ENCODE results near the gene SS18.

Gene SS18

GRCh38 chr18:25976554-25976953, 113.9 kb downstream of the SS18 start:
- H3K9me2 ChIP-seq (replicated peaks; ENCODE audit: control insufficient read depth, low read length) = no peaks in the 10 kb centered on the region
- no peaks in the 10 kb centered on the region for H3K36me3 ChIP-seq (ENCODE audit: control insufficient read depth, low read length)
- no peak overlapping the region for H3K4me3 ChIP-seq (ENCODE audit: low read length)
- H3K9me3 ChIP-seq (ENCODE audit: control insufficient read depth, insufficient read depth, low read length) = no peaks in the 10 kb centered on the region
- no peak overlapping the region for H3K4me2 ChIP-seq (ENCODE audit: low read length)
- TF ChIP-seq, protein P1, sequence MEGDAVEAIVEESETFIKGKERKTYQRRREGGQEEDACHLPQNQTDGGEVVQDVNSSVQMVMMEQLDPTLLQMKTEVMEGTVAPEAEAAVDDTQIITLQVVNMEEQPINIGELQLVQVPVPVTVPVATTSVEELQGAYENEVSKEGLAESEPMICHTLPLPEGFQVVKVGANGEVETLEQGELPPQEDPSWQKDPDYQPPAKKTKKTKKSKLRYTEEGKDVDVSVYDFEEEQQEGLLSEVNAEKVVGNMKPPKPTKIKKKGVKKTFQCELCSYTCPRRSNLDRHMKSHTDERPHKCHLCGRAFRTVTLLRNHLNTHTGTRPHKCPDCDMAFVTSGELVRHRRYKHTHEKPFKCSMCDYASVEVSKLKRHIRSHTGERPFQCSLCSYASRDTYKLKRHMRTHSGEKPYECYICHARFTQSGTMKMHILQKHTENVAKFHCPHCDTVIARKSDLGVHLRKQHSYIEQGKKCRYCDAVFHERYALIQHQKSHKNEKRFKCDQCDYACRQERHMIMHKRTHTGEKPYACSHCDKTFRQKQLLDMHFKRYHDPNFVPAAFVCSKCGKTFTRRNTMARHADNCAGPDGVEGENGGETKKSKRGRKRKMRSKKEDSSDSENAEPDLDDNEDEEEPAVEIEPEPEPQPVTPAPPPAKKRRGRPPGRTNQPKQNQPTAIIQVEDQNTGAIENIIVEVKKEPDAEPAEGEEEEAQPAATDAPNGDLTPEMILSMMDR (IDR thresholded peaks at IDR 0.05; ENCODE audit: low read depth, low read length, poor library complexity, severe bottlenecking) = no peak
- TF ChIP-seq EZH2phosphoT487 (IDR thresholded peaks at IDR 0.05; ENCODE audit: borderline replicate concordance, low read length) = no peak
- no peaks in the 10 kb centered on the region for H3K27me3 ChIP-seq (ENCODE audit: control insufficient read depth, low read length)
- H3F3A ChIP-seq (ENCODE audit: control insufficient read depth, insufficient read depth) = no peaks in the 10 kb centered on the region
- H4K20me1 ChIP-seq (ENCODE audit: control insufficient read depth, insufficient read depth, low read depth, low read length) = no peaks in the 10 kb centered on the region
- H3K4me1 ChIP-seq (ENCODE audit: control insufficient read depth, low read length) = no peaks in the 10 kb centered on the region
- no peaks in the 10 kb centered on the region for H3K79me2 ChIP-seq (ENCODE audit: control insufficient read depth, low read length)
- no peak overlapping the region for H3K27ac ChIP-seq (ENCODE audit: low read depth, low read length)

DNA sequence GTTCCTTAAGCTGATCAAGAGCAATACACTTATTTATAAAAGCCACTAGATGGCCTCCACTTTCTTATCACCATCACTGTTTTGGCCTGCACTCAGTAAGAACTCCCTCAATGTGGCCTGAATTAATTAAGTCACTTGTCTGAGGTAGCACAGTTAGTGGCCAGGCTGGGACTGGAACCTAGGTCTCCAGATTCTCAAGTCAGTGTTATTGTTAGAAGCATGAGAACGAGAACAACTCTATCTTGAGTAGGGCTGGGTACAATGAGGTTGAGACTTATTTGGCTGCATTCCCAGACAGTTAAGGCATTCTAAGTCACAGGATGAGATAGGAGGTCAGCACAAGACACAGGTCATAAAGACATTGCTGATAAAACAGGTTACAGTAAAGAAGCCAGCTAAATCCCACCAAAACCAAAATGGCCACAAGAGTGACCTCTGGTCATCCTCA, 115.8 kb downstream of the SS18 start:
- H3K27me3 ChIP-seq (ENCODE audit: control insufficient read depth, low read length) = no peaks in the 10 kb centered on the region
- no peak overlapping the region for H3K4me3 ChIP-seq (ENCODE audit: low read length)
- no peaks in the 10 kb centered on the region for H4K20me1 ChIP-seq (ENCODE audit: control insufficient read depth, insufficient read depth, low read depth, low read length)
- no peak overlapping the region for H3K4me2 ChIP-seq (ENCODE audit: low read length)
- no peaks in the 10 kb centered on the region for H3K9me3 ChIP-seq (ENCODE audit: control insufficient read depth, insufficient read depth, low read length)
- H3K36me3 ChIP-seq (ENCODE audit: control insufficient read depth, low read length) = no peaks in the 10 kb centered on the region
- H3K27ac ChIP-seq (ENCODE audit: low read depth, low read length) = no peak overlapping the region
- no peaks in the 10 kb centered on the region for H3K9me2 ChIP-seq (replicated peaks; ENCODE audit: control insufficient read depth, low read length)
- no peaks in the 10 kb centered on the region for H3K79me2 ChIP-seq (ENCODE audit: control insufficient read depth, low read length)
- no peaks in the 10 kb centered on the region for H3F3A ChIP-seq (ENCODE audit: control insufficient read depth, insufficient read depth)
- no peaks in the 10 kb centered on the region for H3K4me1 ChIP-seq (ENCODE audit: control insufficient read depth, low read length)
- no peak for TF ChIP-seq EZH2phosphoT487 (IDR thresholded peaks at IDR 0.05; ENCODE audit: borderline replicate concordance, low read length)
- TF ChIP-seq, protein P1 (IDR thresholded peaks at IDR 0.05; ENCODE audit: low read depth, low read length, poor library complexity, severe bottlenecking) = peak; percentile 36

All from DOHH2 (cell line).